Thymus (tissue), 11 donors: Measurements from ENCODE around the gene BEST1. TPM values are rescaled to one million over a fixed set of nuclear protein-coding genes. Genes with fewer than 3 reads are reported as not detected.

ENCODE experiments used
- DNase-seq, 9 donors: peaks; one replicate each; pipeline ENCODE4 v3.0.0-alpha.2; 2013; ENCODE audit warnings: low spot score in 9 of 9, low read depth in 6 of 9, missing footprints in 1 of 9
- H3K27ac ChIP-seq, 2 donors: one replicate each; pipeline ENCODE4 v1.5.1; 2013; ENCODE audit warnings: control low read depth in 1 of 2, low read depth in 1 of 2, low read length in 1 of 2, mild to moderate bottlenecking in 1 of 2, moderate library complexity in 1 of 2
- H3K27me3 ChIP-seq, 2 donors: one replicate each; pipeline ENCODE4 v1.5.1; 2013; ENCODE audit warnings: low read length in 1 of 2; ENCODE audit not compliant: control insufficient read depth in 2 of 2, insufficient read depth in 1 of 2
- H3K36me3 ChIP-seq, 2 donors: one replicate each; pipeline ENCODE4 v1.5.1; 2013; ENCODE audit warnings: low read length in 1 of 2, mild to moderate bottlenecking in 1 of 2, moderate library complexity in 1 of 2; ENCODE audit not compliant: control insufficient read depth in 2 of 2, insufficient read depth in 2 of 2
- H3K4me1 ChIP-seq, 2 donors: one replicate each; pipeline ENCODE4 v1.5.1; 2013; ENCODE audit warnings: low read length in 2 of 2; ENCODE audit not compliant: control insufficient read depth in 2 of 2, insufficient read depth in 2 of 2
- H3K4me3 ChIP-seq, 2 donors: one replicate each; pipeline ENCODE4 v1.5.1; 2013; ENCODE audit warnings: low read length in 2 of 2, control low read depth in 1 of 2, mild to moderate bottlenecking in 1 of 2
- H3K9me3 ChIP-seq, 2 donors: one replicate each; pipeline ENCODE4 v1.5.1; 2013; ENCODE audit warnings: low read length in 1 of 2, mild to moderate bottlenecking in 1 of 2; ENCODE audit not compliant: control insufficient read depth in 2 of 2, insufficient read depth in 1 of 2
- WGBS: extraction: QIAGEN DNeasy Blood & Tissue Kit; methylation state at CpG from one replicate; pipeline ENCODE4 v1.1.7; 2013; 5-methylcytosine and 5-hydroxymethylcytosine counted together
- polyA plus RNA-seq: library from polyadenylated mRNA; stranded (reverse); fragments of 200-250 nt; gene quantifications from one replicate; pipeline ENCODE4 v1.2.3, GENCODE V29; 2013
- total RNA-seq: library from RNA; stranded (reverse); fragments of 120-200 nt; gene quantifications from one replicate; pipeline ENCODE4 v1.2.4, GENCODE V29; 2013
- donor health status: healthy.

The BEST1 gene
- total and polyA plus RNA-seq, 2 donors: 0.47 to 3.3 TPM

GRCh38 chr11:61976813-61977475 lies 26.8 kb downstream of the BEST1 start:
- Histone ChIP-seq H3K27me3 (no peaks in the 10 kb centered on the region), H3K4me3 (no peak overlapping the region), H3K9me3 (no peaks in the 10 kb centered on the region), H3K27ac (no peak overlapping the region), H3K4me1 (peaks cover 4 to 31% of the 10 kb centered on the region in 2 donors), H3K36me3 (no peaks in the 10 kb centered on the region)
- no peak for DNase-seq
- 91% methylated on average over 7 of the region's 7 CpGs for WGBS

DNA sequence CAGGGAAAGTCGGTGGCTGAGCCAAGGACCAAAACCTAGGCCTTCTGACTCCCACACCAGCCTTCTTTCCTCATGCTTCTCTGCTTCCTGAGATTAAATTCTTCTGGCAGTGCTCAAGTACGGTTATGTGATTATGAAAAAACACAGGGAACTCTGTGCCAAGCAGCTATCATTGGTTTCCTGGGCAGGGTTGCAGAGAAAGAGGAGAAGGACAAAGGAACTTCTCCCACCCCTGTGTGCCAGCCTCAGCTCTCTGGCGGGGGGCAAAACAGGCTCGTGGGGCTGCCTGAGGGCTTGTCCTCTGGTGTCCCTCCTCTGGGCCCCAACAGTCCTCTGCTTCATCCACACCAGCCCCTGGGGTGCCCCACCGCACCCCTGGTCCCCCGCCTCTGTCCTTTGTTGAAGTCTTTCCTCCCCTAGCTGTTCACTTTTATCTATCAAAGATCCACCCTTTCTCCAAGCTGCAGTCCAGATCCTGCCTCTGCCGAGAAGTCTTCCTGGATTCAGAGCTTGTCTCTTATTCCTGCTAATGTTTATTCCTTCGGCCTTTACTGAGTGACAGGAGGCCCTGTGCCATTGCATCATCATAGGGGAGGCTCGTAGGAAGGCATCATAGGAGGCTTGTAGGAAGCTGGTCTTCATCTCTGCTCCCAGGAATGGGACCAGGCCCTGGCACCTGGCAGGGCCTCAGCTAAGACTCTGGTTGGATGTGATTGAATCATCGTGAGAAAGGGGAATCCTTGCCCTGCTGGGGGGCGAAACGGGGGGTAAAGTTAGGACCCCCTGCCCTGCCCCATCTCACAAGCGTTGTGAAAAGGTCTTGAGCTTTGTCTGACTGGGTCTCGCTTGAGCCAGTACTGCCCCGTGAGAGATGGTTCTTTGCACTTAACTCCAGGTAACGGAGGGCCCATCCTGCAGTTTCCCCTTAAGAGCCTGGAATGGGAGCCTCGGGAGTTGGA lies 28.8 kb downstream of the BEST1 start:
- Histone ChIP-seq H3K4me3 (no peak overlapping the region), H3K36me3 (no peaks in the 10 kb centered on the region), H3K27me3 (no peaks in the 10 kb centered on the region), H3K27ac (no peak overlapping the region), H3K9me3 (no peaks in the 10 kb centered on the region), H3K4me1 (peaks cover 0 to 15% of the 10 kb centered on the region in 2 donors)
- no peak for DNase-seq
- WGBS: 90% methylated on average over 17 of the region's 17 CpGs

- 89% methylated on average over 10 of the region's 10 CpGs for WGBS
- no peak overlapping the region for H3K27ac ChIP-seq
- H3K4me1 ChIP-seq: peaks cover 0 to 7% of the 10 kb centered on the region in 2 donors
Measured at GRCh38 chr11:61980783-61981541, 30.8 kb downstream of the BEST1 start.

GRCh38 chr11:61983419-61983818 lies 33.3 kb downstream of the BEST1 start:
- Histone ChIP-seq H3K27ac (no peak overlapping the region), H3K27me3 (no peaks in the 10 kb centered on the region), H3K4me1 (peaks cover 0 to 4% of the 10 kb centered on the region in 2 donors), H3K4me3 (no peak overlapping the region), H3K9me3 (no peaks in the 10 kb centered on the region), H3K36me3 (no peaks in the 10 kb centered on the region)
- DNase-seq: no peak
- 98% methylated on average over 1 of the region's 1 CpG for WGBS

More at GRCh38 chr11:61980783-61981541, 30.8 kb downstream of the BEST1 start:
- DNase-seq: no peak
- no peaks in the 10 kb centered on the region for H3K36me3 ChIP-seq
- no peak overlapping the region for H3K4me3 ChIP-seq
- no peaks in the 10 kb centered on the region for H3K27me3 ChIP-seq
- H3K9me3 ChIP-seq: no peaks in the 10 kb centered on the region

DNA sequence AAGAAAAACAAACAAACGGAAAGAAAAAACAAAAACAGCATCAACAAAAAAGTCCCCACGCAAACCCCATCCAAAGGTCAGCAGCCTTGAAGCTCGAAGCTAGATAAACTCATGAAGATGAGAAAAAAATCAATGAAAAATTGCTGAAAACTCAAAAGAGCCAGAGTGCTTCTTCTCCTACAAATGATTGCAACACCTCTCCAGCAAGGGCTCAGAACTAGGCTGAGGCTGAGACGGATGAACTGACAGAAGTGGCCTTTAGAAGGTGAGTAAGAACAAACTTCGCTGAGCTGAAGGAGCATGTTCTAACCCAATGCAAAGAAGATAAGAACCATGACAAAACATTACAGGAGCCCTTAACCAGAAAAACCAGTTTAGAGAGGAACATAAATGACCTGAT lies 35.7 kb downstream of the BEST1 start:
- no peak for DNase-seq
- Histone ChIP-seq H3K9me3 (no peaks in the 10 kb centered on the region), H3K36me3 (no peaks in the 10 kb centered on the region), H3K4me3 (no peak overlapping the region), H3K27ac (no peak overlapping the region), H3K4me1 (peaks cover 0 to 4% of the 10 kb centered on the region in 2 donors), H3K27me3 (no peaks in the 10 kb centered on the region)
- WGBS: 96% methylated on average over 5 of the region's 5 CpGs

- 92% methylated on average over 3 of the region's 3 CpGs for WGBS
- no peak overlapping the region for H3K27ac ChIP-seq
- no peaks in the 10 kb centered on the region for H3K27me3 ChIP-seq
- H3K9me3 ChIP-seq: peaks cover 0 to 5% of the 10 kb centered on the region in 2 donors
- DNase-seq: no peak
- no peak overlapping the region for H3K4me3 ChIP-seq
- no peaks in the 10 kb centered on the region for H3K4me1 ChIP-seq
- no peaks in the 10 kb centered on the region for H3K36me3 ChIP-seq
Measured at GRCh38 chr11:61994981-61995380, 44.8 kb downstream of the BEST1 start.

DNA sequence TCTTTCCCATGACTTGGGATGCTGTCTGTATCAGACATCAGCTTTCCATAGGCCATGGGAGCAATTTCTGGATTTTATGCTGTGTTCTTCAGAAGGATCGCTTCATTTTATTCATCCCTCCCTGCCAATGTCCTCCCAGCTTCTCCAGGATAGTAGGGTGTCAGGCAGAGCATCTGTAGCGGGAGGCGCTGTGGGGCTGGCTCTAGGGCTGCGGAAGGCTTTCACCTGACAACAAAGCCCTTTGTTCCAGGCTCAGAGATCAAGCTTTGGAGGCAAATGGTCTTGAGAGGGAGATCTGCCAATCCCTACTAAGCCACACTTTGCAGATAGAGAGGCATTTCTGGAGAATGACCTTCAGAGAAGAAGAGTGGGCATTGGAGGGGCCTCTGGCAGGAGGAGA lies 46.8 kb downstream of the BEST1 start:
- no peak overlapping the region for H3K27ac ChIP-seq
- H3K4me3 ChIP-seq: no peak overlapping the region
- DNase-seq: no peak
- 98% methylated on average over 4 of the region's 4 CpGs for WGBS
- no peaks in the 10 kb centered on the region for H3K27me3 ChIP-seq
- peaks cover 0 to 6% of the 10 kb centered on the region in 2 donors for H3K9me3 ChIP-seq
- no peaks in the 10 kb centered on the region for H3K4me1 ChIP-seq
- H3K36me3 ChIP-seq: no peaks in the 10 kb centered on the region

DNA sequence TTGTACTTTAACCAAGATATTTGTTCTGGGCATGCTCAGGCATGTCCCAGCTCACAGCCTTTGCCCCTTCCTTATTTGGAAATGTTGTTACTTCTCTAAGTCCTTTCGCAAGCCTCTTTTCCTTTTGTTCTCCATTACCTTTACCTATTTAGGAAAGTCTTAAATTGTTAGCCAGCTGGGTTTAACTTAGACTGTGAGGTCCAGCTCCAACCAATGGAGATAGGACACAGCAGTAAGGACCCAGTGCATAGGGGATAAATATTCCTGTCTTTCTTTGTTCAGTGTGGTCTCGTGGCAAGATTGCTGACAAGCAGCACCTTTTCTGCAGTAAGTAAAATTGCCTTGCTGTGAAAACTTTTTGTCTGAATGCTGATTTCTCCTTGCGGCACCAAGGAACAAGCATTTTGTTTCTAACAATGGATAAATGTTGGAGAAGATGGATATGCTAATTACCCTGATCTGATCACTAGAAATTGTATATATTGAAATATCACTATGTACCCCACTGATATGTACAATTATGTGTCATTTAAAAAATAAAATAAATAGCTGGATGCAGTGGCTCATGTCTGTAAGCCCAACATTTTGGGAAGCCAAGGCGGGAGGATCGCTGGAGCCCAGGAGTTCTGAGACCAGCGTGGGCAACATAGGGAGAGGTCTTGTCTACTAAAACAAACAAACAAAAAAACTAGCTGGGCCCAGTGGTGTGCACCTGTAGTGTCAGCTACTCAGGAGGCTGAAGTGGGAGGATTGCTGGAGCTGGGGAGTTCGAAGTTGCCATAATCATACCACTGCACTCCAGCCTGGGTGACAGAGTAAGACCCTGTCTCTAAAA lies 49.2 kb downstream of the BEST1 start:
- H3K4me3 ChIP-seq: no peak overlapping the region
- H3K9me3 ChIP-seq: peaks cover 0 to 6% of the 10 kb centered on the region in 2 donors
- 98% methylated on average over 7 of the region's 7 CpGs for WGBS
- H3K27ac ChIP-seq: no peak overlapping the region
- no peak for DNase-seq
- no peaks in the 10 kb centered on the region for H3K27me3 ChIP-seq
- no peaks in the 10 kb centered on the region for H3K36me3 ChIP-seq
- no peaks in the 10 kb centered on the region for H3K4me1 ChIP-seq
